HepG2 (cell line): ENCODE measurements around the gene AIMP2. TPM values are rescaled to one million over a fixed set of nuclear protein-coding genes. Genes with fewer than 3 reads are reported as not detected.

Source experiments
- FOXC1 ChIP-seq: sonication (generic); formaldehyde crosslinking; IDR thresholded peaks from 2 replicates; pipeline ENCODE4 v1.8.0; 2022; ENCODE audit warnings: mild to moderate bottlenecking, missing genetic modification reagents, borderline replicate concordance
- KMT2A ChIP-seq: sonication (generic); formaldehyde crosslinking; IDR thresholded peaks from 2 replicates; pipeline ENCODE4 v1.4.0; 2020; ENCODE audit warnings: missing genetic modification reagents
- MLXIP ChIP-seq: sonication (generic); formaldehyde crosslinking; IDR thresholded peaks from 2 replicates; pipeline ENCODE4 v1.9.0; 2021; ENCODE audit warnings: missing genetic modification reagents, borderline replicate concordance
- NR2C2 ChIP-seq: sonication (generic); formaldehyde crosslinking; IDR thresholded peaks from 2 replicates; pipeline ENCODE4 v1.4.0; 2020; ENCODE audit warnings: missing genetic modification reagents, mild to moderate bottlenecking, moderate library complexity, borderline replicate concordance
- REPIN1 ChIP-seq: sonication (generic); formaldehyde crosslinking; IDR thresholded peaks from 2 replicates; pipeline ENCODE4 v1.8.0; 2022; ENCODE audit warnings: missing genetic modification reagents, low read depth, mild to moderate bottlenecking, borderline replicate concordance
- ZNF350 ChIP-seq: sonication (generic); formaldehyde crosslinking; IDR thresholded peaks from 2 replicates; pipeline ENCODE4 v1.4.0; 2020; ENCODE audit warnings: mild to moderate bottlenecking, low read depth, missing genetic modification reagents, borderline replicate concordance
- ZNF550 ChIP-seq: sonication (generic); formaldehyde crosslinking; IDR thresholded peaks from 2 replicates; pipeline ENCODE4 v1.4.0; 2020; ENCODE audit warnings: mild to moderate bottlenecking, missing genetic modification reagents, borderline replicate concordance
- ZNF557 ChIP-seq: sonication (generic); formaldehyde crosslinking; IDR thresholded peaks from 2 replicates; pipeline ENCODE4 v1.4.0; 2020; ENCODE audit warnings: missing genetic modification reagents
- ZNF572 ChIP-seq: sonication (generic); formaldehyde crosslinking; IDR thresholded peaks from 2 replicates; pipeline ENCODE4 v1.5.1; 2020; ENCODE audit warnings: mild to moderate bottlenecking, missing genetic modification reagents
- polyA plus RNA-seq, 8 experiments: library from polyadenylated mRNA; depleted of rRNA in 3 of 8; stranded (reverse) in 7 of 8; unstranded in 1 of 8; fragments of >200 nt; fragmentation: Illumina TruSeq in 4 of 8; extraction: Trizol in 4 of 8; gene quantifications; 2 replicates each; pipeline versions ENCODE4 v1.2.1 to v1.2.3, GENCODE V29; 2011 to 2016; ENCODE audit warnings: low read depth in 4 of 8, missing spikeins in 1 of 8, mixed read lengths in 1 of 8; ENCODE audit not compliant: insufficient read depth in 1 of 8
- total RNA-seq, 5 experiments: library from RNA; depleted of rRNA; stranded (reverse); fragments of >200 nt; fragmentation: Illumina TruSeq; extraction: Trizol; gene quantifications; 2 replicates each; pipeline ENCODE4 v1.2.3, GENCODE V29; 2016; ENCODE audit warnings: low read depth in 1 of 5
- TF ChIP-seq, protein P1 (sequence below): sonication (generic); formaldehyde crosslinking; IDR thresholded peaks from 2 replicates; pipeline ENCODE4 v1.4.0; 2020; ENCODE audit warnings: missing genetic modification reagents, mild to moderate bottlenecking, borderline replicate concordance
- TF ChIP-seq, protein P2 (sequence below): sonication (generic); formaldehyde crosslinking; IDR thresholded peaks from 2 replicates; pipeline ENCODE4 v1.8.1; 2023; ENCODE audit warnings: mild to moderate bottlenecking, moderate library complexity, missing genetic modification reagents
- TF ChIP-seq, protein P3 (sequence below), 2 experiments: sonication (generic) in 1 of 2; formaldehyde crosslinking in 1 of 2; IDR thresholded peaks; 2 replicates each; pipeline versions ENCODE4 v1.6.1 to v1.9.0; 2014 to 2022; ENCODE audit warnings: antibody characterized with exemption in 1 of 2, borderline replicate concordance in 1 of 2, inconsistent platforms in 1 of 2, low read depth in 1 of 2, missing genetic modification reagents in 1 of 2

The AIMP2 gene
- total and polyA plus RNA-seq, 2 of the 13 experiments (the other 11 are each of a cell fraction or from before 2014, with no cell fraction given), result 38.2 to 84.9 TPM

- no peak for TF ChIP-seq REPIN1 (CRISPR knock-in tag)
- TF ChIP-seq, protein P1, sequence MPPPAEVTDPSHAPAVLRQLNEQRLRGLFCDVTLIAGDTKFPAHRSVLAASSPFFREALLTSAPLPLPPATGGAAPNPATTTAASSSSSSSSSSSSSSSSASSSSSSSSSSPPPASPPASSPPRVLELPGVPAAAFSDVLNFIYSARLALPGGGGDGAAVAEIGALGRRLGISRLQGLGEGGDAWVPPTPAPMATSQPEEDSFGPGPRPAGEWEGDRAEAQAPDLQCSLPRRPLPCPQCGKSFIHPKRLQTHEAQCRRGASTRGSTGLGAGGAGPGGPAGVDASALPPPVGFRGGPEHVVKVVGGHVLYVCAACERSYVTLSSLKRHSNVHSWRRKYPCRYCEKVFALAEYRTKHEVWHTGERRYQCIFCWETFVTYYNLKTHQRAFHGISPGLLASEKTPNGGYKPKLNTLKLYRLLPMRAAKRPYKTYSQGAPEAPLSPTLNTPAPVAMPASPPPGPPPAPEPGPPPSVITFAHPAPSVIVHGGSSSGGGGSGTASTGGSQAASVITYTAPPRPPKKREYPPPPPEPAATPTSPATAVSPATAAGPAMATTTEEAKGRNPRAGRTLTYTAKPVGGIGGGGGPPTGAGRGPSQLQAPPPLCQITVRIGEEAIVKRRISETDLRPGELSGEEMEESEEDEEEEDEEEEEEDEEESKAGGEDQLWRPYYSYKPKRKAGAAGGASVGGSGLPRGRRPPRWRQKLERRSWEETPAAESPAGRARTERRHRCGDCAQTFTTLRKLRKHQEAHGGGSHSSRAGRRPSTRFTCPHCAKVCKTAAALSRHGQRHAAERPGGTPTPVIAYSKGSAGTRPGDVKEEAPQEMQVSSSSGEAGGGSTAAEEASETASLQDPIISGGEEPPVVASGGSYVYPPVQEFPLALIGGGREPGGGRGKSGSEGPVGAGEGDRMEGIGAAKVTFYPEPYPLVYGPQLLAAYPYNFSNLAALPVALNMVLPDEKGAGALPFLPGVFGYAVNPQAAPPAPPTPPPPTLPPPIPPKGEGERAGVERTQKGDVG (CRISPR knock-in tag), result no peak; the same call in 1 of the 2 replicates
- peak; percentile 17; the same call in 1 of the 2 replicates for TF ChIP-seq NR2C2 (CRISPR knock-in tag)
- TF ChIP-seq FOXC1 (CRISPR knock-in tag), result peak; percentile 23; the same call in 1 of the 2 replicates
- TF ChIP-seq, protein P2, sequence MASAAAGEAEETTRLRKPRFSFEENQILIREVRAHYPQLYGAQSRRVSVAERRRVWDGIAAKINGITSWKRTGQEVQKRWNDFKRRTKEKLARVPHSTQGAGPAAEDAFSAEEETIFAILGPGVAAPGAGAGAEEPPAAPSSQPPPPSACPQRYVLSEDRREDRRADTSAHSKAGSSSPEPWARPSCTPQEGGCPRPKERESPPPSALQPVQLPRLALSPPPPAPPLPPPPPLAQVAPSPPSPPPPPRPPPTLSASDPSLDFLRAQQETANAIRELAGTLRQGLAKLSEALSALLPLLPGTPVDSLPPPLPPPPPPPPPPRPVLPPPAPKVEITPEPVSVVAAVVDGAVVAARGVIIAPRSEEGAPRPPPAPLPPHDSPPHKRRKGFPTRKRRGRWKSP (CRISPR knock-in tag), result peak; percentile 31; the same call in 1 of the 2 replicates
- no peak for TF ChIP-seq KMT2A (CRISPR knock-in tag)
- no peak for TF ChIP-seq MLXIP (CRISPR knock-in tag)
- TF ChIP-seq ZNF572 (CRISPR knock-in tag), result no peak
- TF ChIP-seq ZNF350 (CRISPR knock-in tag), result peak; percentile 33; the same call in 1 of the 2 replicates
- no peak for TF ChIP-seq ZNF550 (CRISPR knock-in tag)
- no peak for TF ChIP-seq ZNF557 (CRISPR knock-in tag)
- TF ChIP-seq, protein P3, sequence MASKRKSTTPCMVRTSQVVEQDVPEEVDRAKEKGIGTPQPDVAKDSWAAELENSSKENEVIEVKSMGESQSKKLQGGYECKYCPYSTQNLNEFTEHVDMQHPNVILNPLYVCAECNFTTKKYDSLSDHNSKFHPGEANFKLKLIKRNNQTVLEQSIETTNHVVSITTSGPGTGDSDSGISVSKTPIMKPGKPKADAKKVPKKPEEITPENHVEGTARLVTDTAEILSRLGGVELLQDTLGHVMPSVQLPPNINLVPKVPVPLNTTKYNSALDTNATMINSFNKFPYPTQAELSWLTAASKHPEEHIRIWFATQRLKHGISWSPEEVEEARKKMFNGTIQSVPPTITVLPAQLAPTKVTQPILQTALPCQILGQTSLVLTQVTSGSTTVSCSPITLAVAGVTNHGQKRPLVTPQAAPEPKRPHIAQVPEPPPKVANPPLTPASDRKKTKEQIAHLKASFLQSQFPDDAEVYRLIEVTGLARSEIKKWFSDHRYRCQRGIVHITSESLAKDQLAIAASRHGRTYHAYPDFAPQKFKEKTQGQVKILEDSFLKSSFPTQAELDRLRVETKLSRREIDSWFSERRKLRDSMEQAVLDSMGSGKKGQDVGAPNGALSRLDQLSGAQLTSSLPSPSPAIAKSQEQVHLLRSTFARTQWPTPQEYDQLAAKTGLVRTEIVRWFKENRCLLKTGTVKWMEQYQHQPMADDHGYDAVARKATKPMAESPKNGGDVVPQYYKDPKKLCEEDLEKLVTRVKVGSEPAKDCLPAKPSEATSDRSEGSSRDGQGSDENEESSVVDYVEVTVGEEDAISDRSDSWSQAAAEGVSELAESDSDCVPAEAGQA (IDR thresholded peaks at IDR 0.05; ENCODE audit: low read depth), result no peak
- TF ChIP-seq, protein P3 (CRISPR knock-in tag; IDR thresholded peaks at IDR 0.05; ENCODE audit: borderline replicate concordance), result no peak
Observed at GRCh38 chr7:6015917-6016652, 7.0 kb downstream of the AIMP2 start (continued).
